Measurements from ENCODE around the gene MAP1LC3B2. TPM values are rescaled to one million over a fixed set of nuclear protein-coding genes. Genes with fewer than 3 reads are reported as not detected.

MAP1LC3B2 gene
- total RNA-seq, 6 experiments from 2014 or later: 0.59 to 1.0 (median 0.70) TPM; not detected in 3

- DNase-seq (no peak), ATAC-seq (no peak)
- Histone ChIP-seq H3K36me3 (no peaks in the 10 kb centered on the region), H3K4me1 (no peaks in the 10 kb centered on the region), H3K27ac (no peak overlapping the region), H3K27me3 (no peaks in the 10 kb centered on the region), H3K4me3 (no peak overlapping the region), H3K9me3 (no peaks in the 10 kb centered on the region)
- intact Hi-C loops (cut with DNase I): no loop called here
- 57% methylated on average over 4 of the region's 4 CpGs for WGBS (ENCODE audit: insufficient coverage, low coverage, low lambda C conversion rate, missing lambda C conversion rate)
- TF ChIP-seq, protein P1, sequence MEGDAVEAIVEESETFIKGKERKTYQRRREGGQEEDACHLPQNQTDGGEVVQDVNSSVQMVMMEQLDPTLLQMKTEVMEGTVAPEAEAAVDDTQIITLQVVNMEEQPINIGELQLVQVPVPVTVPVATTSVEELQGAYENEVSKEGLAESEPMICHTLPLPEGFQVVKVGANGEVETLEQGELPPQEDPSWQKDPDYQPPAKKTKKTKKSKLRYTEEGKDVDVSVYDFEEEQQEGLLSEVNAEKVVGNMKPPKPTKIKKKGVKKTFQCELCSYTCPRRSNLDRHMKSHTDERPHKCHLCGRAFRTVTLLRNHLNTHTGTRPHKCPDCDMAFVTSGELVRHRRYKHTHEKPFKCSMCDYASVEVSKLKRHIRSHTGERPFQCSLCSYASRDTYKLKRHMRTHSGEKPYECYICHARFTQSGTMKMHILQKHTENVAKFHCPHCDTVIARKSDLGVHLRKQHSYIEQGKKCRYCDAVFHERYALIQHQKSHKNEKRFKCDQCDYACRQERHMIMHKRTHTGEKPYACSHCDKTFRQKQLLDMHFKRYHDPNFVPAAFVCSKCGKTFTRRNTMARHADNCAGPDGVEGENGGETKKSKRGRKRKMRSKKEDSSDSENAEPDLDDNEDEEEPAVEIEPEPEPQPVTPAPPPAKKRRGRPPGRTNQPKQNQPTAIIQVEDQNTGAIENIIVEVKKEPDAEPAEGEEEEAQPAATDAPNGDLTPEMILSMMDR (IDR thresholded peaks at IDR 0.05): no peak
- no peak for TF ChIP-seq POLR2A (IDR thresholded peaks at IDR 0.05)
Observed at GRCh38 chr12:116517431-116518045, 41.6 kb upstream of the MAP1LC3B2 start.

GRCh38 chr12:116520225-116520760 lies 38.9 kb upstream of the MAP1LC3B2 start:
- Histone ChIP-seq H3K36me3 (no peaks in the 10 kb centered on the region), H3K27me3 (no peaks in the 10 kb centered on the region), H3K4me3 (no peak overlapping the region), H3K4me1 (peaks cover 0 to under 1% (median 0%) of the 10 kb centered on the region in 4 donors), H3K27ac (no peak overlapping the region), H3K9me3 (no peaks in the 10 kb centered on the region)
- WGBS (ENCODE audit: insufficient coverage, low coverage, low lambda C conversion rate, missing lambda C conversion rate): 89% methylated on average over 9 of the region's 9 CpGs
- intact Hi-C loops (cut with DNase I): no loop called here
- TF ChIP-seq POLR2A (IDR thresholded peaks at IDR 0.05): no peak
- TF ChIP-seq, protein P1 (IDR thresholded peaks at IDR 0.05): no peak
- ATAC-seq (no peak), DNase-seq (no peak)

DNA sequence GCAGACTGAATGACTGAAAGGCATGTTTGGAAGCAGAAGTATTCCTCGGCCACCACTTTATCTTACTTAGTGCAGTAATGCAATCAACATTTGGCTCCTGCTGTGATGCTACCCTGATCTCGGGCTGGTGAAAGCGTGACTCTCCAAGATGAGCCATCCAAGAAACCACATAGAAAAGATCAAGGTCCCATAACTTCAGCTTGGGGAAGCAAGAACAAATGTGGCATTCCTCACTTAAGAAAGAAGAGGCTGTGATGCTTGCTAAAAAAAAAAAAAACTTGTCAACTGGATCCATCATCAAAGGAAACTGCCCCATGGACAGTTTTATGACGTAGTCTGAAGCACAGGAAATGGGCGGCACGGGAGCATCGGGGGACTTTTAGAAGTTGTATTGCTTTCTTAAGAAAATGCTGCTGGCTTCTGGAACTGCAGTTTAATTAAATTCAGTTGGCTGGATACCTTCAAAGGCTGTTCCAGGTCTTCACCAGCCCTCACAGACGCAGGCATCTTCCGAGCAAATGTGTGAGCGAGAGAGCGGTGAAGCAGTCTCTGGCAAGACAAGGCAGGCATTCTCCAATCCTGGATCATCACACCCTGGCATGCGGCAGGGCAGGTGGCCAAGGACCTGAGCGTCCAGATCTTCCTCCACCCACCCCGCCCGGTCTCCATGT lies 38.2 kb upstream of the MAP1LC3B2 start:
- no peaks in the 10 kb centered on the region for H3K36me3 ChIP-seq
- no peaks in the 10 kb centered on the region for H3K9me3 ChIP-seq
- WGBS (ENCODE audit: insufficient coverage, low coverage, low lambda C conversion rate, missing lambda C conversion rate): 50% methylated on average over 10 of the region's 15 CpGs
- H3K4me3 ChIP-seq: no peak overlapping the region
- ATAC-seq (no peak), DNase-seq (no peak)
- intact Hi-C loops (cut with DNase I): no loop called here
- no peaks in the 10 kb centered on the region for H3K27me3 ChIP-seq
- no peak for TF ChIP-seq POLR2A (IDR thresholded peaks at IDR 0.05)
- TF ChIP-seq, protein P1 (IDR thresholded peaks at IDR 0.05): no peak
- H3K27ac ChIP-seq: no peak overlapping the region
- H3K4me1 ChIP-seq: peaks cover 0 to 7% (median 0%) of the 10 kb centered on the region in 4 donors

DNA sequence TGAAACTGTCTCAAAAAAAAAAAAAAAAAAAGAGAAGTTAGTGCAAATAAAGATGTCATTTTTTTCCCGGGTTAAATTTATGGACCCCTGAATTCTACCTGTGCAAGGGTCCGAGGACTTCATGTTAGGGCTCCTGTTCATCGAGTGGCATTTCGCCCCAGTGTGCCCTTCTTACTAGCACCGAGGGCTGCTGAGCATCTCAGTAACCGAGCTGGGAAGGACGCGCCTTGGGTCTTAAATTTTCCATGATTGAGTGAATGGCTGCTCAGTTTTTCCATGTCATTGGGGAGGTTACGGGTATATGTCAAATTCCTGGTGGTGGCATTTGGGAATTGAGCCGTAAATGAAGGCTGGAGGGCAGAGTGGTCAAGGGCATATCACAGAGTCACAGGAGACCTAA lies 34.9 kb upstream of the MAP1LC3B2 start:
- WGBS (ENCODE audit: insufficient coverage, low coverage, low lambda C conversion rate, missing lambda C conversion rate): 82% methylated on average over 9 of the region's 10 CpGs
- no peak for ATAC-seq

More for the DNA sequence above, 34.9 kb upstream of the MAP1LC3B2 start:
- Histone ChIP-seq H3K27me3 (no peaks in the 10 kb centered on the region), H3K27ac (no peak overlapping the region), H3K9me3 (no peaks in the 10 kb centered on the region), H3K4me3 (no peak overlapping the region), H3K4me1 (peaks cover 0 to 11% (median 2%) of the 10 kb centered on the region in 4 donors), H3K36me3 (no peaks in the 10 kb centered on the region)
- TF ChIP-seq, protein P1 (IDR thresholded peaks at IDR 0.05): no peak
- no peak for TF ChIP-seq POLR2A (IDR thresholded peaks at IDR 0.05)
- intact Hi-C loops (cut with DNase I): no loop called here
- DNase-seq: no peak
